H9 (cell line): Measurements from ENCODE around the gene KCNJ12. TPM values are rescaled to one million over a fixed set of nuclear protein-coding genes. Genes with fewer than 3 reads are reported as not detected.

Source experiments
- DNase-seq: peaks from one replicate; pipeline ENCODE4 v3.0.0-alpha.2; 2017
- H2AFZ ChIP-seq: one replicate; pipeline ENCODE4 v1.6.1; 2013; ENCODE audit warnings: mild to moderate bottlenecking, low read length, control low read depth, moderate library complexity
- H2AK5ac ChIP-seq: 2 replicates; pipeline ENCODE4 v1.6.1; 2013; ENCODE audit warnings: low read length, control low read depth, mixed read lengths; ENCODE audit not compliant: insufficient read length
- H2BK120ac ChIP-seq: one replicate; pipeline ENCODE4 v1.6.1; 2013; ENCODE audit warnings: low read depth, mild to moderate bottlenecking, low read length, control low read depth, inconsistent platforms; ENCODE audit not compliant: poor library complexity, severe bottlenecking
- H2BK12ac ChIP-seq: 2 replicates; pipeline ENCODE4 v1.6.1; 2013; ENCODE audit warnings: low read length, control low read depth, mixed read lengths, low read depth; ENCODE audit not compliant: insufficient read length
- H2BK15ac ChIP-seq: 2 replicates; pipeline ENCODE4 v1.6.1; 2013; ENCODE audit warnings: low read depth, low read length, control low read depth
- H2BK20ac ChIP-seq: one replicate; pipeline ENCODE4 v1.6.1; 2013; ENCODE audit warnings: low read depth, mild to moderate bottlenecking, low read length, control low read depth, inconsistent platforms; ENCODE audit not compliant: poor library complexity, severe bottlenecking
- H2BK5ac ChIP-seq: 2 replicates; pipeline ENCODE4 v1.6.1; 2013; ENCODE audit warnings: low read length, control low read depth, mixed read lengths; ENCODE audit not compliant: insufficient read length
- H3K14ac ChIP-seq: 2 replicates; pipeline ENCODE4 v1.6.1; 2013; ENCODE audit warnings: low read length, control low read depth; ENCODE audit not compliant: insufficient read depth
- H3K18ac ChIP-seq: 2 replicates; pipeline ENCODE4 v1.6.1; 2013; ENCODE audit warnings: low read depth, mild to moderate bottlenecking, mixed read lengths, low read length, control low read depth; ENCODE audit not compliant: insufficient read length
- H3K23ac ChIP-seq: 2 replicates; pipeline ENCODE4 v1.6.1; 2013; ENCODE audit warnings: low read length, control low read depth, mixed read lengths, low read depth; ENCODE audit not compliant: insufficient read length
- H3K23me2 ChIP-seq: 2 replicates; pipeline ENCODE4 v1.6.1; 2013; ENCODE audit warnings: low read depth, mild to moderate bottlenecking, mixed read lengths, low read length, control low read depth; ENCODE audit not compliant: insufficient read length, poor library complexity, severe bottlenecking
- H3K27ac ChIP-seq: 2 replicates; pipeline ENCODE4 v1.5.1; 2013; ENCODE audit warnings: low read length, control low read depth, mixed read lengths, low read depth; ENCODE audit not compliant: insufficient read length
- H3K27me3 ChIP-seq: 2 replicates; pipeline ENCODE4 v1.6.1; 2013; ENCODE audit warnings: low read length, control low read depth, inconsistent platforms; ENCODE audit not compliant: insufficient read depth
- H3K4ac ChIP-seq: 2 replicates; pipeline ENCODE4 v1.6.1; 2013; ENCODE audit warnings: low read depth, mild to moderate bottlenecking, control low read depth, inconsistent platforms, low read length, moderate library complexity
- H3K4me1 ChIP-seq: 2 replicates; pipeline ENCODE4 v1.6.1; 2013; ENCODE audit warnings: low read length, control low read depth, inconsistent platforms; ENCODE audit not compliant: insufficient read depth
- H3K4me2 ChIP-seq: 2 replicates; pipeline ENCODE4 v1.6.1; 2013; ENCODE audit warnings: low read length, control low read depth, mixed read lengths; ENCODE audit not compliant: insufficient read length, insufficient read depth
- H3K56ac ChIP-seq: 2 replicates; pipeline ENCODE4 v1.6.1; 2013; ENCODE audit warnings: low read depth, mild to moderate bottlenecking, mixed read lengths, low read length, control low read depth; ENCODE audit not compliant: insufficient read length
- H3K79me1 ChIP-seq: 2 replicates; pipeline ENCODE4 v1.6.1; 2013; ENCODE audit warnings: low read depth, mild to moderate bottlenecking, moderate library complexity, low read length, control low read depth, inconsistent platforms; ENCODE audit not compliant: insufficient read depth, poor library complexity, severe bottlenecking
- H3K79me2 ChIP-seq: 2 replicates; pipeline ENCODE4 v1.6.1; 2013; ENCODE audit warnings: low read length, control low read depth, inconsistent platforms; ENCODE audit not compliant: insufficient read depth
- H3K9ac ChIP-seq: 2 replicates; pipeline ENCODE4 v1.6.1; 2013; ENCODE audit warnings: low read length, control low read depth, mixed read lengths; ENCODE audit not compliant: insufficient read length; ENCODE audit errors: extremely low read depth
- H3K9me3 ChIP-seq: one replicate; pipeline ENCODE4 v1.6.1; 2013; ENCODE audit warnings: low read depth, low read length, inconsistent platforms; ENCODE audit not compliant: control insufficient read depth
- H3T11ph ChIP-seq: one replicate; pipeline ENCODE4 v1.6.1; 2013; ENCODE audit warnings: mild to moderate bottlenecking, low read length, control low read depth, inconsistent platforms
- H4K20me1 ChIP-seq: one replicate; pipeline ENCODE4 v1.6.1; 2013; ENCODE audit not compliant: control insufficient read depth, insufficient read length, insufficient read depth
- H4K5ac ChIP-seq: 2 replicates; pipeline ENCODE4 v1.6.1; 2013; ENCODE audit warnings: low read depth, mild to moderate bottlenecking, mixed read lengths, low read length, control low read depth; ENCODE audit not compliant: insufficient read length
- H4K8ac ChIP-seq: replicated peaks from 2 replicates; pipeline ENCODE4 v1.6.1; 2013; ENCODE audit warnings: low read length, control low read depth, mixed read lengths, low read depth; ENCODE audit not compliant: insufficient read length
- H4K91ac ChIP-seq: 2 replicates; pipeline ENCODE4 v1.6.1; 2013; ENCODE audit warnings: low read depth, mild to moderate bottlenecking, moderate library complexity, mixed read lengths, low read length, control low read depth; ENCODE audit not compliant: insufficient read length
- H3K27ac Mint-ChIP-seq, 3 experiments: 2 replicates in 2 of 3; 3 replicates in 1 of 3; pipeline ENCODE4 v1.8.0; 2020 to 2021; ENCODE audit warnings: mixed read lengths in 3 of 3, mild to moderate bottlenecking in 1 of 3, moderate library complexity in 1 of 3
- H3K27me3 Mint-ChIP-seq: 2 replicates; pipeline ENCODE4 v1.8.0; 2021; ENCODE audit warnings: low read depth, mild to moderate bottlenecking, moderate library complexity, mixed read lengths
- H3K36me3 Mint-ChIP-seq, 3 experiments: 2 replicates in 2 of 3; 3 replicates in 1 of 3; pipeline ENCODE4 v1.8.0; 2020 to 2021; ENCODE audit warnings: low read depth in 3 of 3, mixed read lengths in 3 of 3; ENCODE audit not compliant: insufficient read depth in 1 of 3
- H3K4me1 Mint-ChIP-seq, 2 experiments: 2 replicates each; pipeline ENCODE4 v1.8.0; 2020; ENCODE audit warnings: mixed read lengths in 2 of 2
- H3K4me3 Mint-ChIP-seq, 2 experiments: 2 replicates in 1 of 2; 3 replicates in 1 of 2; pipeline ENCODE4 v1.8.0; 2020 to 2021; ENCODE audit warnings: mild to moderate bottlenecking in 2 of 2, mixed read lengths in 2 of 2, moderate library complexity in 1 of 2
- H3K9me3 Mint-ChIP-seq, 2 experiments: 2 replicates in 1 of 2; 3 replicates in 1 of 2; pipeline ENCODE4 v1.8.0; 2020; ENCODE audit warnings: mild to moderate bottlenecking in 2 of 2, mixed read lengths in 2 of 2, moderate library complexity in 1 of 2
- WGBS: extraction: QIAGEN DNeasy Blood & Tissue Kit; methylation state at CpG from one replicate; pipeline ENCODE4 v1.1.7; 2013; ENCODE audit warnings: missing lambda C conversion rate, low lambda C conversion rate, mixed read lengths; ENCODE audit not compliant: insufficient read length; ENCODE audit errors: extremely low coverage; 5-methylcytosine and 5-hydroxymethylcytosine counted together
- total RNA-seq: library from RNA; stranded (reverse); gene quantifications from 2 replicates; pipeline ENCODE4 v1.2.1, GENCODE V29; 2021
- TF ChIP-seq, protein P1 (sequence below): fragments of 200-600 bp; sonication (generic); conservative IDR thresholded peaks from 3 replicates; pipeline ENCODE4 v1.8.0; 2021; ENCODE audit warnings: antibody characterized with exemption, mild to moderate bottlenecking

KCNJ12 gene
- total RNA-seq, 1 experiment from 2014 or later: 0.39 TPM

DNA sequence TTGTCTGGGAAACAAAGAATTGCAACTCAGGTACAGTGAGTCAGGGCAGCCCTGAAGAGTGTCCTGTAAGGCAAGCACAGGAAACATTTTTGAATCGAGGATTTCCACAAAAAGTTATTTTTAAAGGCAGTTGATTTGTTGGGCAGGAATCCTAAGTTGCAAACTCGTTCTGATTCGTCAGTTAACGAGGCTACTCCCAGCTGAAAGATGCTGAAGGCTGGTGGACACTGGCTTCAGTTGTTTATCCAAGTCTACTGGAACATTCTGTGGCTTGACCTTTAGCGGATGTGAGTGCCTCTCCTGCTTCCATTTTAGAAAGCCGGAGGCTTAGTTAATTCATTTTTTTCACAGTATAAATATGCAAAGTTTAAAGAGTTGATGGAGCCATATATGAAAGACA, 84.2 kb downstream of the KCNJ12 start:
- no peak overlapping the region for H2AFZ ChIP-seq
- H3K79me1 ChIP-seq: no peaks in the 10 kb centered on the region
- H2BK5ac ChIP-seq: no peak overlapping the region
- H3K27ac Mint-ChIP-seq: no peak overlapping the region
- no peak overlapping the region for H4K91ac ChIP-seq
- H3T11ph ChIP-seq: no peak overlapping the region
- TF ChIP-seq, protein P1, sequence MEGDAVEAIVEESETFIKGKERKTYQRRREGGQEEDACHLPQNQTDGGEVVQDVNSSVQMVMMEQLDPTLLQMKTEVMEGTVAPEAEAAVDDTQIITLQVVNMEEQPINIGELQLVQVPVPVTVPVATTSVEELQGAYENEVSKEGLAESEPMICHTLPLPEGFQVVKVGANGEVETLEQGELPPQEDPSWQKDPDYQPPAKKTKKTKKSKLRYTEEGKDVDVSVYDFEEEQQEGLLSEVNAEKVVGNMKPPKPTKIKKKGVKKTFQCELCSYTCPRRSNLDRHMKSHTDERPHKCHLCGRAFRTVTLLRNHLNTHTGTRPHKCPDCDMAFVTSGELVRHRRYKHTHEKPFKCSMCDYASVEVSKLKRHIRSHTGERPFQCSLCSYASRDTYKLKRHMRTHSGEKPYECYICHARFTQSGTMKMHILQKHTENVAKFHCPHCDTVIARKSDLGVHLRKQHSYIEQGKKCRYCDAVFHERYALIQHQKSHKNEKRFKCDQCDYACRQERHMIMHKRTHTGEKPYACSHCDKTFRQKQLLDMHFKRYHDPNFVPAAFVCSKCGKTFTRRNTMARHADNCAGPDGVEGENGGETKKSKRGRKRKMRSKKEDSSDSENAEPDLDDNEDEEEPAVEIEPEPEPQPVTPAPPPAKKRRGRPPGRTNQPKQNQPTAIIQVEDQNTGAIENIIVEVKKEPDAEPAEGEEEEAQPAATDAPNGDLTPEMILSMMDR: no peak
- H3K9me3 ChIP-seq: no peaks in the 10 kb centered on the region
- H3K36me3 Mint-ChIP-seq: no peaks in the 10 kb centered on the region; a peak in 1 of 7 replicates
- no CpG with 5 or more reads among the region's 6 CpGs for WGBS
- H4K20me1 ChIP-seq: no peaks in the 10 kb centered on the region
- no peaks in the 10 kb centered on the region; the same call in 1 of the 2 replicates for H3K27me3 ChIP-seq
- H2BK15ac ChIP-seq: no peak overlapping the region
- H3K27me3 Mint-ChIP-seq: peaks cover 62% of the 10 kb centered on the region
- no peak overlapping the region for H2BK120ac ChIP-seq
- H3K4me2 ChIP-seq: no peak overlapping the region
- H3K4me1 ChIP-seq: peaks cover 2% of the 10 kb centered on the region; the same call in 1 of the 2 replicates
- H3K4me1 Mint-ChIP-seq: peaks cover 26 to 39% of the 10 kb centered on the region in 2 experiments
- no peak overlapping the region for H3K4me3 Mint-ChIP-seq
- H3K18ac ChIP-seq: no peak overlapping the region
- H3K79me2 ChIP-seq: no peaks in the 10 kb centered on the region
- no peak overlapping the region for H3K4ac ChIP-seq
- no peak overlapping the region for H4K8ac ChIP-seq
- no peak overlapping the region for H4K5ac ChIP-seq
- no peak for DNase-seq
- peaks cover 16% of the 10 kb centered on the region for H3K23me2 ChIP-seq
- H3K56ac ChIP-seq: no peak overlapping the region
- peaks cover 4 to 6% of the 10 kb centered on the region in 2 experiments; a peak in 2 of 5 replicates for H3K9me3 Mint-ChIP-seq
- H2AK5ac ChIP-seq: no peak overlapping the region
- no peak overlapping the region for H2BK12ac ChIP-seq
- H3K14ac ChIP-seq: no peak overlapping the region
- H3K23ac ChIP-seq: no peak overlapping the region
- H3K27ac ChIP-seq: no peak overlapping the region
- no peak overlapping the region for H2BK20ac ChIP-seq
- no peak overlapping the region for H3K9ac ChIP-seq
